GM12872 (cell line): ENCODE data around the gene NEO1.

Experiments used
- TF ChIP-seq, protein P1 (sequence below): IDR thresholded peaks from 3 replicates; pipeline ENCODE4 v1.5.1; 2011; ENCODE audit warnings: low read depth, mild to moderate bottlenecking, low read length, moderate library complexity; ENCODE audit not compliant: insufficient read depth

Gene NEO1

DNA sequence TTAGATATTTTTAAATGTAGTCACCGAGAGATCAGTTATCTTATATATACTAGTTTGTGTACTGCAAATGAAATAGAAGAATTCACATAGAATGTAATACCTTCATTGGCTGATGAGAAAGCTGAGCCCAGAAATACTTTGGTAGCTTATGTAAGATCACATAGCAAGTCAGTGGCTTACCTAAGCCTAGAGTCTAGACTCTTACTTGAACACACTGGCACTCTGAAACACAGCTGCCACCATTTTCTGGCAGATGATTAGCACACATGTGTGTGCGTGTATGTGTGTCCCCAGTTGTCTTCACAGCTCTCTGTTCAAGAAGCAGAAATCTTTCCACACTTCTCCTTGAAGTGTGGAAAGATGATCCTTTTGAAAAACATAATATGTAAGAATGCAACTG is 124.3 kb downstream of the NEO1 start:
- TF ChIP-seq, protein P1, sequence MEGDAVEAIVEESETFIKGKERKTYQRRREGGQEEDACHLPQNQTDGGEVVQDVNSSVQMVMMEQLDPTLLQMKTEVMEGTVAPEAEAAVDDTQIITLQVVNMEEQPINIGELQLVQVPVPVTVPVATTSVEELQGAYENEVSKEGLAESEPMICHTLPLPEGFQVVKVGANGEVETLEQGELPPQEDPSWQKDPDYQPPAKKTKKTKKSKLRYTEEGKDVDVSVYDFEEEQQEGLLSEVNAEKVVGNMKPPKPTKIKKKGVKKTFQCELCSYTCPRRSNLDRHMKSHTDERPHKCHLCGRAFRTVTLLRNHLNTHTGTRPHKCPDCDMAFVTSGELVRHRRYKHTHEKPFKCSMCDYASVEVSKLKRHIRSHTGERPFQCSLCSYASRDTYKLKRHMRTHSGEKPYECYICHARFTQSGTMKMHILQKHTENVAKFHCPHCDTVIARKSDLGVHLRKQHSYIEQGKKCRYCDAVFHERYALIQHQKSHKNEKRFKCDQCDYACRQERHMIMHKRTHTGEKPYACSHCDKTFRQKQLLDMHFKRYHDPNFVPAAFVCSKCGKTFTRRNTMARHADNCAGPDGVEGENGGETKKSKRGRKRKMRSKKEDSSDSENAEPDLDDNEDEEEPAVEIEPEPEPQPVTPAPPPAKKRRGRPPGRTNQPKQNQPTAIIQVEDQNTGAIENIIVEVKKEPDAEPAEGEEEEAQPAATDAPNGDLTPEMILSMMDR = no peak

DNA sequence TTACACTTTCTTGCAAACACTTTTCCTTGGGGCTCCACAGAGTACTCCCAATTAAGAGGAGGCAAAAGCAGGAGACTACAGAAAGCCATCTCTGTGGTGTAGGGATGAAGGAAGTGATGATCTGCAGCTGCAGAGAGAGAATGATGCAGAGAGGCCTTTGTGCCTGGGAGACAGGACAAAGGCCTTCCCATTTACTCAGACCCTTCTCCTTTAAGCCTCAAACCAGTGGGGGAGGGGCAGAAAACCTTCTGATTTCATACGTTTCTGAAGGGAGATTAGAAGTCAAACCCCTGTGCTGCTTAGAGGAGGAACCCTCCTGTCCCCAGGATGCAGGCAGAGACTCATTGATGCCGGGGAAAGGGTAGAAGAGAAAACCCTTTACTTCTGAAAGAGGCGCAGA is 130.8 kb downstream of the NEO1 start:
- TF ChIP-seq, protein P1 = no peak

- TF ChIP-seq, protein P1 = no peak
Observed at GRCh38 chr15:73190189-73190601, 137.9 kb downstream of the NEO1 start.

- TF ChIP-seq, protein P1 = no peak
Observed at GRCh38 chr15:73195166-73195565, 142.9 kb downstream of the NEO1 start.

DNA sequence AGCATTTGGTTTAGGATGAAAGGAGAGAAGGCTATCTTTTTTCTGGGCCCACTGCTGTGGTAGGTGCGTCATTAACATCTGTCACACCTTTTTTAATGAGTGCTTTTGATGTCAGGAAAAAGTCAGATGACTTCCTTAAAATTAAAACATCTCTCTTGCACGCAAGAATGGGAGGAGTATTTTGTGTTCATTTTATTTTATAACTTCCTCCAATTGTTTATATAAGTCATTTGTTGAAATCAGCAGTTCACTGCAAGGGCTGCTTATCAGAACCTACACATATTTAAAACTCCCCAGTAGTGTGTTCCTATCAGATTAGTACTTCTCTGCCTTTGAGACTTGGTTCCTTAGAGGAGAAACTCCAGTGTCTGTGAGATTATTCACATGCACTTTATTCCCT is 143.8 kb downstream of the NEO1 start:
- TF ChIP-seq, protein P1 = no peak

DNA sequence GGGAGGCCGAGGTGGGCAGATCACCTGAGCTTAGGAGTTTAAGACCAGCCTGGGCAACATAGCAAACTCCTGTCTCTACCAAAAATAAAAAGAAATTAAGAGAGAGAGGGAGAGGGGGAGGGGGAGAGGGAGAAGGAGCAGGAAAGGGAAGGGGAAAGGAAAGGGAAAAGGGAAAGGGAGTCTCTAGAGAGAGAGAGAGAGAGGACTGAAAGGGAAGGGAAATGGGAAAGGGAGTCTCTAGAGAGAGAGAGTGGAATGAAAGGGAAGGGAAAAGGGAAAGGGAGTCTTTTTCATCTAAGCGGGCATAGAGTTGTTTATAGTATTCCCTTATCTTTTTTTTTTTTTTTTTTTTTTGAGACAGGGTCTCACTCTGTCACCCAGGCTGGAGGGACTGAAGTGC is 148.1 kb downstream of the NEO1 start:
- TF ChIP-seq, protein P1 = no peak

DNA sequence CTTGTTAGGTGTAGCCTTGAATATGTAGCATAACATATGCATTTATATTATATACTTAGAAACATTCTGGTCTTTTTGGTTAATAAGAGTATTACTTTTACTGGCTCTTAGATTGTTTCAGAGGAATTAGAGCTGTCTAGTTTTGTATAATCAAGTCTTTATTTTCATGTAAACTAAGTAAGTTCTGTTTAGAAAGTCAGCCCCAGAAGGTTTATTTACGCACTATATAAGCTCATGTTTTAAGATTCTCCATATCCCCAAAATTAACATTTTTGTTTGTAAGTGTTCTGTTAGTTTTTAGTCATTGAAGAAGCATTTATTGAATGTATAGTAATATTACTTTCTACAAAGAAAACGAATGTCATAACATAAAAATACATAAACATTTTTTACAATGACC is 158.4 kb downstream of the NEO1 start:
- TF ChIP-seq, protein P1 = no peak

- TF ChIP-seq, protein P1 = no peak
Observed at GRCh38 chr15:73212424-73212823, 160.2 kb downstream of the NEO1 start.
